Measurements from ENCODE around the gene FAM222A. TPM values are rescaled to one million over a fixed set of nuclear protein-coding genes. Genes with fewer than 3 reads are reported as not detected.

FAM222A gene
- total RNA-seq, 1 donor from 2014 or later, result 7.9 TPM

DNA sequence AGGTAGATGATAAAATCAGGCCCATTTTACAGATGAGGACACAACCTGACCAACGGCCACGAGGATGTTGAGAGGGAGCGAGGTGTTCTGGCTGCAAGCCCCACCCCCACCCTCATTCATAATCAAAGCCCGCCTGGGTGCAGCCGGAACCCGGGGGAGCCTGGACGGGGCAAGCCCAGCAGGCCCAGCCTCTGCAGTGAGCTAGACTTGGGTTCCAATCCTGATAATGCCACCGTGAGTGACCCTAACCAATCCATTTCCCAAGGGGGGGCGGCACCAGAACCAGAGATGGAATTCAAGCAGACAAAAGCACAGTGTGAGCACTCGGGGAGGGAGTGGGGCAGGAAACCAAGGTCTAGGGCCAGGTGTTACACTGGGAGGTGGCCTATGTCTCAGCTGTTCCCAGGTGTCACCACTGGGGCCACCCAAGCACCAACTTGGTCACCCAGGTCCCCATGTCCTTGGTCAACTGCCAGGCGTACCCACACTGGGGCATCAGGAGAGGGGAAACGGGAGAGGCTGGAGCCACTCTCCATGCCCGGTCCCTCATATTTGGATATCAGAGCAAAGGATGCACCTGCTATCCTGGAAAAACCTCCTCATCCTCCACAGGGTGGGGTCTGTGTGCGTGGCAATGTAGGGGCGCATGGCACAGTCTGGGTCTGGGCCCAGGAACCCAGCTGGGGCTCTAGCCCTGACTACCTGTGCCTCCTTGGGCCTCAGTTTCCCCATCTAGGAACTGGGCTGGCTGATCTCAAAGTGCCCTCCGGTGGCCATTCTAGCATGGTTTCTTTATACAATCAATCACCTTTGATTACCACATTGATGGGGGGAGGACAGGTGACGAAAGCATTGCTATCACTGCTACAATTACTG lies 58.4 kb downstream of the FAM222A start:
- no peak overlapping the region for H3K4me3 Mint-ChIP-seq
- H3K27me3 Mint-ChIP-seq, result peaks cover 3% of the 10 kb centered on the region
- H3K36me3 Mint-ChIP-seq, result no peaks in the 10 kb centered on the region
- no peaks in the 10 kb centered on the region for H3K9me3 Mint-ChIP-seq
- H3K4me1 Mint-ChIP-seq (ENCODE audit: unreplicated experiment), result no peaks in the 10 kb centered on the region
- no peak overlapping the region for H3K27ac Mint-ChIP-seq
- DNase-seq (ENCODE audit: extremely low spot score, unreplicated experiment), result peak; percentile 52
- TF ChIP-seq, protein P1, sequence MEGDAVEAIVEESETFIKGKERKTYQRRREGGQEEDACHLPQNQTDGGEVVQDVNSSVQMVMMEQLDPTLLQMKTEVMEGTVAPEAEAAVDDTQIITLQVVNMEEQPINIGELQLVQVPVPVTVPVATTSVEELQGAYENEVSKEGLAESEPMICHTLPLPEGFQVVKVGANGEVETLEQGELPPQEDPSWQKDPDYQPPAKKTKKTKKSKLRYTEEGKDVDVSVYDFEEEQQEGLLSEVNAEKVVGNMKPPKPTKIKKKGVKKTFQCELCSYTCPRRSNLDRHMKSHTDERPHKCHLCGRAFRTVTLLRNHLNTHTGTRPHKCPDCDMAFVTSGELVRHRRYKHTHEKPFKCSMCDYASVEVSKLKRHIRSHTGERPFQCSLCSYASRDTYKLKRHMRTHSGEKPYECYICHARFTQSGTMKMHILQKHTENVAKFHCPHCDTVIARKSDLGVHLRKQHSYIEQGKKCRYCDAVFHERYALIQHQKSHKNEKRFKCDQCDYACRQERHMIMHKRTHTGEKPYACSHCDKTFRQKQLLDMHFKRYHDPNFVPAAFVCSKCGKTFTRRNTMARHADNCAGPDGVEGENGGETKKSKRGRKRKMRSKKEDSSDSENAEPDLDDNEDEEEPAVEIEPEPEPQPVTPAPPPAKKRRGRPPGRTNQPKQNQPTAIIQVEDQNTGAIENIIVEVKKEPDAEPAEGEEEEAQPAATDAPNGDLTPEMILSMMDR (conservative IDR thresholded peaks at IDR 0.05), result no peak

DNA sequence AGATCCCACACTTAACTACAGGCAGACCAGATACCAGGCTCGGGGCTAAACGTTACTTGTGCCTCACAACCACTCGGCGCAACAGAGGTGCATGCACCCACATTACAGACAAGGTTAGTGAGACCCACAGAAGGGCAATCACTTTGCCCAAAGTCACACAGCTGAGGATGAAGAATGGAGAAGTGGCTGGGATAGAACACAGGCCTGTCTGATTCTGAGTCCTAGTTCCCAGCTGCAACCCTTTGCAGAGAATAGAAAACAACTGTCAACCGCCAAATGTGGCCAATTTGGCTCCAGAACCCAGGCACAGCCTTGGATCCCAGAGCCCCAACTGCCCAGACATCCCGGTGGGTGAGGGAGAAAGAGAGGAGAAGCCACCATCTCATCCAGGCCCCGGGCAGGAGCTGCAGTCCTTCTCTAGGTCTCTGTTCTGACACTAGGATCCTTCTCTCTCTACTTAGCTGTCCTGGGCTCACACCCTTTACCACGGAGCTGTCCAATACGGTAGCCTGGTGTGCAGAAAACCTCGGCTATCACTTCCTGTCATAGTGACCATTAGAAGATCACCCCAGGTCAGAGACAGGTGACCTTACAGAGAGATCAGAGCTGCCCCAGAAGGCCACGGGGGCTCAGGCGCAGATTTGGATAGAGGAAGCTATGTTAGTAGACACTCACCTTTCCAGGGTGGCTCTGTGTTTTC lies 59.1 kb downstream of the FAM222A start:
- Mint-ChIP-seq H3K27me3 (peaks cover 3% of the 10 kb centered on the region), H3K27ac (no peak overlapping the region), H3K9me3 (no peaks in the 10 kb centered on the region), H3K4me1 (ENCODE audit: unreplicated experiment) (peaks cover 5% of the 10 kb centered on the region), H3K4me3 (no peak overlapping the region), H3K36me3 (no peaks in the 10 kb centered on the region)
- TF ChIP-seq, protein P1 (conservative IDR thresholded peaks at IDR 0.05), result no peak
- DNase-seq (ENCODE audit: extremely low spot score, unreplicated experiment), result no peak

DNA sequence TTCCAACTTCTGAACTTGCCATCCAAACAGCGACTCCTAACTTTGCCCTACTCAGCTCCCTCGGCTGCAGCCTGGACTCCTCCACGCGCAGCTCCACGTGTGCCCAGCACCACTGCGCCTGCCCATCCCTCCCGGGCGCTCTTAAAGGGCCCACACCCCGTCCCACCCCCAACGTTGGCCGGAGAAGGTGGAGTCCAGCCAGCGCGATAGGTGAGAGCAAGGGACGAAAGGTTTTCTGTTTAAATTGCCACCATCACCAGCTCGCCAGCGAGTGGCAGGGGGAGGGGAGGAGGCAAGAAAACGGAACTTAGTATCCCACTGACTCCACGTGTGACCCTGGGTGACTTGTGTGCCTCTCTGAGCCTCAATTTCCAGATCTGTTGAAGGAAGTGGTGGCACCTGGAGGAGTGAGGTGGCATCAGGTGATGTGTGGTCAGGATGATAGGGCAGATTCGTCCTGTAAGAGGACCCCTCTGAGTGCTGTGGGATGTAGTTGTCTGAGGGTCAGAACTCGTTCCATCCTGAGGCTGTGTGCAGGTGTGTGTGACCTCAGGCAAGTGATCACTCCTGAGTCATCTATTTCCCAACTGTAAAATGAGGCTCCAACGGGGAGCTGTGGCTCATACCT lies 59.9 kb downstream of the FAM222A start:
- Mint-ChIP-seq H3K27me3 (peaks cover 3% of the 10 kb centered on the region), H3K4me3 (no peak overlapping the region), H3K36me3 (no peaks in the 10 kb centered on the region), H3K27ac (no peak overlapping the region), H3K9me3 (no peaks in the 10 kb centered on the region), H3K4me1 (ENCODE audit: unreplicated experiment) (peaks cover 5% of the 10 kb centered on the region)
- DNase-seq (ENCODE audit: extremely low spot score, unreplicated experiment), result no peak
- TF ChIP-seq, protein P1 (conservative IDR thresholded peaks at IDR 0.05), result no peak

DNA sequence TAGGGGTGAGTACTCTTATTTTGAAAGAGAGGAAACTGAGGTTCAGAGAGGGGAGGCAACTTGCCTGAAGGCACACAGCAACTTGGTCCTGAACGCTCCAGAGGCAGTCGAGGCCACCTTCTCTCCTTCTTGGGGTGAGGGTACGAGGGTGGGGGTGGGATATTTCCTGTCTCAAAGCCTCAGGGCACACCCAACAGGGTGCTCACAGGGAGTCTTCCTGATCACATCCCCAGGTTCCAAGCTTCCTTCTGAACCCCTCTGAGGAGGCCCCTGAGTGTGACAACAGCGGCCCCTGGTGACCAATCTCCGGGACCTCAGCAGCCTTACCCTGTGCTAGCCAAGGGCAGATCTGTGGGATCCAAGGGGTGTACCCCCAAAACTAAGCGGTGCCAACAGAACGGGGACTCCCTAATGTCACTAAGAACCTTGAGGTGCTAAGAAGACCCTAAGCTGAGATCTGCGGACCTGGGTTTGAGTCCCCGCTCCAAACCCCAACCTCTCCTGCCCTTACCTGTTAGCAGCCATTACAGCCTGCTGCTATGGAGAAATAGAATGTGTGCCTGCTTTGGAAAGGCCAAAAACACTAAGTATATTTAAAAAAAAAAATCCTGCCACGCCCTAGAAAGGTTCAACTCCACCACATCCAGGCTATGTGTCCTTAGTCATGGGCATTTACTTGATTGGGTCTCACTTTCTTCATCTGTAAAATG lies 61.7 kb downstream of the FAM222A start:
- H3K27me3 Mint-ChIP-seq, result peaks cover 3% of the 10 kb centered on the region
- no peaks in the 10 kb centered on the region for H3K9me3 Mint-ChIP-seq
- no peaks in the 10 kb centered on the region for H3K36me3 Mint-ChIP-seq
- no peak overlapping the region for H3K4me3 Mint-ChIP-seq
- no peak for DNase-seq (ENCODE audit: extremely low spot score, unreplicated experiment)
- peaks cover 5% of the 10 kb centered on the region for H3K4me1 Mint-ChIP-seq (ENCODE audit: unreplicated experiment)
- no peak overlapping the region for H3K27ac Mint-ChIP-seq
- TF ChIP-seq, protein P1 (conservative IDR thresholded peaks at IDR 0.05), result peak; percentile 92

DNA sequence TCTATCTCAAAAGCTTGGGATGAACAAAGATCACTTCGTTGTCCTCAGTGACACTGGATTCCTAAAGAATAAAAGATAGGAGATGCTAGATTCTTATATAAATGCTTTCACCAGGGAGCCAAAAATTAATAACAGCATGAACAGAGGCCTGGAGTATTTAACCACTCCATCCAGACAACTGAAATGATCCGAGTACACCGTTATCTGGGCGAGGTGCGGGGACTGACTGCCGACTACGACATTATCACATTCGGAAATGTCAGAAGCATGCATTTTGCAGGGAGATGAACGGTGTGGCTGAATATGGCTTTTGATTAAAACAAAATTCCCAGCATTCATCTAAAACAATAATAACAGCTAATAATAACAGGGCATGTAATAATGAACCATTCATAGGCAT lies 63.0 kb downstream of the FAM222A start:
- H3K4me3 Mint-ChIP-seq, result no peak overlapping the region
- no peak for DNase-seq (ENCODE audit: extremely low spot score, unreplicated experiment)
- TF ChIP-seq, protein P1 (conservative IDR thresholded peaks at IDR 0.05), result no peak
- H3K27ac Mint-ChIP-seq, result no peak overlapping the region
- no peaks in the 10 kb centered on the region for H3K36me3 Mint-ChIP-seq
- no peaks in the 10 kb centered on the region for H3K9me3 Mint-ChIP-seq
- H3K4me1 Mint-ChIP-seq (ENCODE audit: unreplicated experiment), result peaks cover 5% of the 10 kb centered on the region
- peaks cover 3% of the 10 kb centered on the region for H3K27me3 Mint-ChIP-seq

Measured in type B pancreatic cell (in vitro differentiated cells).